ENCODE data around the gene SAGE1.
"Not testable (repeated sequence)": the region's sequence is repeated elsewhere in the genome, so short reads cannot be mapped to it uniquely, and the experiment has no call there.

- peak; percentile 18 for TF ChIP-seq CTCF (IDR thresholded peaks at IDR 0.05; ENCODE audit: low read depth, low read length, poor library complexity, severe bottlenecking)
- not testable (repeated sequence) for TF ChIP-seq EZH2phosphoT487 (IDR thresholded peaks at IDR 0.05; ENCODE audit: borderline replicate concordance, low read length)
These were observed 4.5 kb upstream of the SAGE1 start for GRCh38 chrX:135888976-135889375.
